Measurements from ENCODE around the gene TBX21.

Gene TBX21

DNA sequence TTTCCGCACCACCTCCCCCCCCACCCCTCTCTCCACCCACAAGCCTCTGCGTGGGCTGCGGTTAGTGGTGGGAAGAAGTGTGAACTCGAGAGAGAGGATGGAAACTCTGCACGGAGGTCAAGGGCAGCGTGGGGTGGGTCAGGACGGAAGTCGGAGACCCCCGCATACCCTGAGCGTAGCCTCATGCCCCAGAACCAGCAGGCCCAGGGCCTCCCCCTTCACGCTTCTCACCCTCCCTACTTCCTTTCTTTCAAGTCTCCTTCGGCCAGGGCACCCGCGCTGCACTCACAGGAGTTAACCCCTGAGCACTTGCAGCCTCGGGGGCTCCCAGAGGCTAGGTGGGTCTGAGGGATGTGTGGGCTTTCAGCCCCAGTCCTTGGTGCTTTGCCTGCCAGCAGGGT, 29.8 kb upstream of the TBX21 start:
- Histone ChIP-seq H3K4me3 (ENCODE audit: low read depth in 1 of 2, low read length in 2 of 2) (no peak overlapping the region), H3K4me2 (ENCODE audit: insufficient read depth, low read length) (no peak overlapping the region), H3K4me1 (ENCODE audit: insufficient read depth, low read length) (0 out of 2 replicates have a peak, but pooled peaks cover 3% of the 10 kb centered on the region), H3K9ac (ENCODE audit: low read depth, low read length) (no peak overlapping the region), H3K27ac (ENCODE audit: low read length) (no peak overlapping the region), H3K36me3 (ENCODE audit: insufficient read depth, low read length) (no peaks in the 10 kb centered on the region), H4K20me1 (ENCODE audit: insufficient read depth, low read length) (peaks cover 11% of the 10 kb centered on the region), H2AFZ (ENCODE audit: low read depth, low read length) (no peak overlapping the region), H3K27me3 (ENCODE audit: insufficient read depth, low read length, poor library complexity) (no peaks in the 10 kb centered on the region), H3K9me3 (ENCODE audit: insufficient read depth, low read length, severe bottlenecking) (no peaks in the 10 kb centered on the region), H3K79me2 (ENCODE audit: insufficient read depth, low read length) (no peaks in the 10 kb centered on the region)
- TF ChIP-seq CTCF (IDR thresholded peaks at IDR 0.05; ENCODE audit: borderline replicate concordance, extremely low read depth, low read length, poor library complexity, severe bottlenecking) (no peak), EZH2 (IDR thresholded peaks at IDR 0.05; ENCODE audit: borderline replicate concordance, low read depth, low read length, severe bottlenecking) (no peak)
- DNase-seq (no peak), ATAC-seq (ENCODE audit: insufficient read depth, low read depth) (0 out of 3 replicates have a peak, but pooled peaks have one; percentile 12)

DNA sequence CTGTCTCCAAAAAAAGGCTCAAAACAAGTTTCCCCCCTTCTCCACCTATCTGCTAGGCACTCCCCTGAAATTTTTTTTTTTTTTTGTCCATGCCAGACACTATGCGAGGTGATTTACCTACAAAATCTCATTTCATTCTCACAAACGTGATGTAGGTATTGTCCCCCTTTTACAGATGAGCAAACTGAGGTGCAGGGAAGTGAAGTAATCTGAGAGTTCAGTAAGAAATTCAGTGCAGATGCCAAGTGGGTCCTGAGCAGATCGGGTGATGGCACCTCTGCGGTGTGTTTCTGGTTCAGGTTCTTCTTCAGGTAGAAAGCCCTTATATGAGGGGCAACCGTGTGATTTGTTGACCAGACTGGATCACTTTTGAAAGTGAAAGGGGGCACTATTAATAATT, 29.4 kb upstream of the TBX21 start:
- H2AFZ ChIP-seq (ENCODE audit: low read depth, low read length), result no peak overlapping the region
- no peak overlapping the region for H3K9ac ChIP-seq (ENCODE audit: low read depth, low read length)
- DNase-seq, result no peak
- no peaks in the 10 kb centered on the region for H3K27me3 ChIP-seq (ENCODE audit: insufficient read depth, low read length, poor library complexity)
- H3K4me2 ChIP-seq (ENCODE audit: insufficient read depth, low read length), result no peak overlapping the region
- TF ChIP-seq CTCF (IDR thresholded peaks at IDR 0.05; ENCODE audit: borderline replicate concordance, extremely low read depth, low read length, poor library complexity, severe bottlenecking) (no peak), EZH2 (IDR thresholded peaks at IDR 0.05; ENCODE audit: borderline replicate concordance, low read depth, low read length, severe bottlenecking) (no peak)
- no peaks in the 10 kb centered on the region for H3K79me2 ChIP-seq (ENCODE audit: insufficient read depth, low read length)
- no peak overlapping the region for H3K27ac ChIP-seq (ENCODE audit: low read length)
- no peak overlapping the region for H3K4me3 ChIP-seq (ENCODE audit: low read depth in 1 of 2, low read length in 2 of 2)
- ATAC-seq (ENCODE audit: insufficient read depth, low read depth), result no peak
- H3K4me1 ChIP-seq (ENCODE audit: insufficient read depth, low read length), result 0 out of 2 replicates have a peak, but pooled peaks cover 3% of the 10 kb centered on the region
- no peaks in the 10 kb centered on the region for H3K9me3 ChIP-seq (ENCODE audit: insufficient read depth, low read length, severe bottlenecking)
- no peaks in the 10 kb centered on the region for H3K36me3 ChIP-seq (ENCODE audit: insufficient read depth, low read length)
- H4K20me1 ChIP-seq (ENCODE audit: insufficient read depth, low read length), result peaks cover 7% of the 10 kb centered on the region

GRCh38 chr17:47704116-47704515, 28.9 kb upstream of the TBX21 start:
- no peaks in the 10 kb centered on the region for H3K79me2 ChIP-seq (ENCODE audit: insufficient read depth, low read length)
- TF ChIP-seq EZH2 (IDR thresholded peaks at IDR 0.05; ENCODE audit: borderline replicate concordance, low read depth, low read length, severe bottlenecking) (no peak), CTCF (IDR thresholded peaks at IDR 0.05; ENCODE audit: borderline replicate concordance, extremely low read depth, low read length, poor library complexity, severe bottlenecking) (no peak)
- ATAC-seq (ENCODE audit: insufficient read depth, low read depth) (no peak), DNase-seq (no peak)
- H3K4me3 ChIP-seq (ENCODE audit: low read depth in 1 of 2, low read length in 2 of 2), result no peak overlapping the region
- no peak overlapping the region for H3K27ac ChIP-seq (ENCODE audit: low read length)
- no peaks in the 10 kb centered on the region for H3K36me3 ChIP-seq (ENCODE audit: insufficient read depth, low read length)
- H3K27me3 ChIP-seq (ENCODE audit: insufficient read depth, low read length, poor library complexity), result no peaks in the 10 kb centered on the region
- 0 out of 2 replicates have a peak, but pooled peaks cover 3% of the 10 kb centered on the region for H3K4me1 ChIP-seq (ENCODE audit: insufficient read depth, low read length)
- no peak overlapping the region for H3K4me2 ChIP-seq (ENCODE audit: insufficient read depth, low read length)
- H2AFZ ChIP-seq (ENCODE audit: low read depth, low read length), result no peak overlapping the region
- H4K20me1 ChIP-seq (ENCODE audit: insufficient read depth, low read length), result peaks cover 5% of the 10 kb centered on the region
- no peak overlapping the region for H3K9ac ChIP-seq (ENCODE audit: low read depth, low read length)
- no peaks in the 10 kb centered on the region for H3K9me3 ChIP-seq (ENCODE audit: insufficient read depth, low read length, severe bottlenecking)

DNA sequence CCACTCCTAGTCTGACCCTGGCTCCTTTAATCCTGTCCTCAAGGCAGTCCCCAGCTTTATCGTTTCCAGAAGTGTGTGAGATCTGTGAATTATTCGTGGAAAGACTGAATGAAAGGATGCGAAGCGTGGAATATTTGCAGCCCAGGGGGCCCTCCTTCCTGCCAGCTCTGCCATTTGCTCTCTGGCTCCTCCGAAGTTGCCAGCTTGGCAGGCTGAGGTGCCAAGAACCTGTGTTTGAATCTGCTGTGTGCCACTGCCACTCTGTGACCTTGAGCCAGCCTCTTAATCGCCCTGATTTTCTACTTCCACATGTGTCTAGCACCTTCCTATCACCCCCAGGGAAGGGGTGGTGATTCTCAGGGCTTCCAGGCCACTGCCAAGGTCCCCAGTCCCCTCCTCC, 28.3 kb upstream of the TBX21 start:
- Histone ChIP-seq H3K9ac (ENCODE audit: low read depth, low read length) (no peak overlapping the region), H2AFZ (ENCODE audit: low read depth, low read length) (no peak overlapping the region), H4K20me1 (ENCODE audit: insufficient read depth, low read length) (peaks cover 4% of the 10 kb centered on the region), H3K4me1 (ENCODE audit: insufficient read depth, low read length) (0 out of 2 replicates have a peak, but pooled peaks cover 3% of the 10 kb centered on the region), H3K27ac (ENCODE audit: low read length) (no peak overlapping the region), H3K27me3 (ENCODE audit: insufficient read depth, low read length, poor library complexity) (no peaks in the 10 kb centered on the region), H3K4me2 (ENCODE audit: insufficient read depth, low read length) (no peak overlapping the region), H3K36me3 (ENCODE audit: insufficient read depth, low read length) (no peaks in the 10 kb centered on the region), H3K9me3 (ENCODE audit: insufficient read depth, low read length, severe bottlenecking) (no peaks in the 10 kb centered on the region), H3K79me2 (ENCODE audit: insufficient read depth, low read length) (no peaks in the 10 kb centered on the region), H3K4me3 (ENCODE audit: low read depth in 1 of 2, low read length in 2 of 2) (no peak overlapping the region)
- ATAC-seq (ENCODE audit: insufficient read depth, low read depth) (no peak), DNase-seq (no peak)
- TF ChIP-seq EZH2 (IDR thresholded peaks at IDR 0.05; ENCODE audit: borderline replicate concordance, low read depth, low read length, severe bottlenecking), result no peak
- no peak for TF ChIP-seq CTCF (IDR thresholded peaks at IDR 0.05; ENCODE audit: borderline replicate concordance, extremely low read depth, low read length, poor library complexity, severe bottlenecking)

All from DND-41 (cell line).